GM19239 (cell line): ENCODE data around the gene PLSCR2.
"Not testable (repeated sequence)": the region's sequence is repeated elsewhere in the genome, so short reads cannot be mapped to it uniquely, and the experiment has no call there.

Source experiments
- DNase-seq: peaks from one replicate; pipeline ENCODE4 v3.0.0; 2011; ENCODE audit warnings: low spot score; ENCODE audit not compliant: insufficient read length
- FAIRE-seq: peaks from 2 replicates; lab custom pipeline; 2011; peaks lifted over from hg19 to GRCh38; lab: Jason Lieb, UNC

The PLSCR2 gene

DNA sequence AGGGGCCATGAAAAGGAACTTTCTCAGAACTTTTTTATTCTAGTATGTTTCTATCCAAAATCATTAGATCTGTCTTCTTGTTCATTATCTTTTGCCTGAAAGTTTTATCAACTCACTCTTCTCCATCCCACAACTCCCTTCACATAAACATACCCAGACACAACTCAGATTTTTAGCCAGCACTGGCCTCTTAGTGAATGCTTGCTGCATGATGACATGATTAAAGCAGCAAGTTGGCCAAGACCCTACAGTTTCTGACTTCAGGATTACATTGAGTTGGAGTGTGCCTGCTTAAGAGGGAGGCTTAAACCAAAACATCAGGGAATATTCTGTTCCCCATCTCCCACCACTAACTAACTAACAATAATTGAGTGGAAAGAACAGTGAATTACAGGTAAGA, 38.1 kb downstream of the PLSCR2 start:
- DNase-seq = no peak
- no peak for FAIRE-seq

DNA sequence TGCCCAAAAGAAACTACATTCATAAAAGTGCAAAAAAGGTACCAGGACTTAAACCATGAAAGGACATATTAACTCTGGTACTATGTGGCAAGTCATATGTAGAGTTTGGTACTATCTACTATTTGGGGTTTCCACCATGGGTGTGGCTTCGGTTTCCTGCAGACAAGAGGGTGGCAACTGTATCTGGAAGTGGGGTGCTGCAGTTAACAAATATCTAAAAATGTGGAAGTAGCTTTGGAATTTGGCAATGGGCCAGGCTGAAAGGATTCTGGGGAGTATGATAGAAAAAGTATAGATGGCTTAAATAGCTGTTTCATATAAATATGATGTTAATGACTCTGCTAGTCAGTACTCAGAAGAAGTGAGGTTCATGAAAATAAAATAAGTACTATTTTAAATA, 44.0 kb downstream of the PLSCR2 start:
- DNase-seq (no peak), FAIRE-seq (no peak)

GRCh38 chr3:146421819-146422759, 47.3 kb downstream of the PLSCR2 start:
- no peak for FAIRE-seq
- no peak for DNase-seq

- no peak for DNase-seq
- FAIRE-seq = no peak
Measured at GRCh38 chr3:146416366-146416765, 53.0 kb downstream of the PLSCR2 start.

GRCh38 chr3:146414010-146414409, 55.4 kb downstream of the PLSCR2 start:
- FAIRE-seq = no peak
- DNase-seq = no peak

- FAIRE-seq, DNase-seq: not testable (repeated sequence)
Measured at GRCh38 chr3:146412711-146413110, 56.6 kb downstream of the PLSCR2 start.

GRCh38 chr3:146407956-146408355, 61.4 kb downstream of the PLSCR2 start:
- no peak for FAIRE-seq
- DNase-seq = no peak

GRCh38 chr3:146404436-146404835, 64.9 kb downstream of the PLSCR2 start:
- DNase-seq (no peak), FAIRE-seq (no peak)

GRCh38 chr3:146403792-146404191, 65.6 kb downstream of the PLSCR2 start:
- FAIRE-seq (no peak), DNase-seq (no peak)

DNA sequence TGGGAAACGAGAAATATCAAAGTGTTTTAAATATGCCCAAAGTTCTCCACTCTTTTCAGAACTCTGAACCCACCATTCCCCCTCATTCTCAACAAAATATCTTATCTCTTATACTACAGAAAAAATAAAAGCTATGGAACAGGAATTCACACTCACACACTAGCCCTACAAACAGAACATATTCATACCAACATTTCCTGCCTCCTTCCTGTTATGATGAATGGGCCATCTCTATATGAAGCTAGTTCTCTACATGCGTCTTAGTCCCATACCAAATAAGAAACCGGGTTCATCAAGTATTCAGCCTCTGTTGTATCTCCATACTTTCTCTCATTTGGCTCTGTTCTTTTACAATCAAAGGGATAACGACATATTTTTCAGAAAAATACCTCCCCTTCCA, 72.6 kb downstream of the PLSCR2 start:
- DNase-seq (no peak), FAIRE-seq (no peak)

DNA sequence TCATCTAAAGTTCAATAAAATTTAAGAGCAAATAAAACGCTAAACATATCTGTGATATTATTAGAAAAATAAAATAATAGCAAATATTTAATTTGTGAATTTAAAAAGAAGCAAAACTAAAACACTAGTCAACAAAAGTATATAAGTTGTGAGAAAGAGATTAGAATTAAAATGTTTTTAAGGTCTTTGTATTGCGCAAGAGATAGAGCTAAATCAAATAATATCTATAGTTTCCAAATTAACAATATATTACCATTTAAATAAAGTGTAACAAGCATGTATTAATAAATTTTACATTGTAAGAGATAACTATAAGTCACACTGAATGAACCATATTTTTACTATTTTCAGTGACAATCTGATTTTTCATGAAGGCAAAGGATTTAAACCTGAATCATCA, 74.2 kb downstream of the PLSCR2 start:
- DNase-seq (no peak), FAIRE-seq (no peak)

GRCh38 chr3:146390957-146391356, 78.4 kb downstream of the PLSCR2 start:
- DNase-seq (no peak), FAIRE-seq (no peak)

- FAIRE-seq = no peak
Measured at GRCh38 chr3:146390006-146390772, 79.2 kb downstream of the PLSCR2 start.

DNA sequence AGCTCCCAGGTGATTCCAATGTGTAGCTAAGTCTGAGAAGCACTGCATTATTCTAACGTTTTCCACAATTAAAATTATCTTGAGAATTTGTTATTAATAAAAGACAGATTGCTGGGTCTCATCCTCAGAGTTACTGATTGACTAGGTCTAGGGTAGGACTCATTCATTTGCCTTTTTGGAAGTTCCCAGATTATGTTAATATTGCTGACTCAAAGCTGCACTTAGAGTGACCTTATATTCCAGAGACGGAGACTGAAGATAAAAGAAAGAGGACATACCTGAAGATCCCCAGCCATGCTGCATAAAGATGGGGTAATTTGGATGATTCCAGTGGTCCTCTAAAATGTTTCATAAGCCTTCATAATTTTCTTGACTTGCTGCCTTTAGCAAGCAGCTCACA, 81.8 kb downstream of the PLSCR2 start:
- no peak for DNase-seq
- FAIRE-seq = no peak

More at GRCh38 chr3:146390006-146390772, 79.2 kb downstream of the PLSCR2 start:
- DNase-seq = no peak

- FAIRE-seq = no peak
- DNase-seq = no peak
Measured at GRCh38 chr3:146386936-146387335, 82.4 kb downstream of the PLSCR2 start.

DNA sequence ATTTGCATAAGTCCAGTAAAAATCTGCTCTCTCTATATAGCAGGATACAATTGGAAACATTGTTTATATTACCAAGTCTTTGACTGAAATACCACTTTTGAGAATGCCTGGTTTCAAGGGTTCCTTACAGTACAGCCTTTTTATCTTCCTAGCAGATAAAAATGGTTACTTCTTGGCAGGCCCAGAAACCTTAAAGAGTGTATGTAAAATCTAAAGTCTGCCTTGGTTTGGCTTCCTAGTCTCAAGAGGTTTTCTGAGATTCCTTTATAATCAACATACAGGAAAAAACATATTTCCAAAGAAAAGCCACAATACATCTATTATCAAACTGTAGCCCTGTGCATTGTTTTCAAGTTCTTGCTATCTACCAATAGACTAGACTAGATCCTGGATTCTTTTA, 84.6 kb downstream of the PLSCR2 start:
- FAIRE-seq = no peak

More for the DNA sequence above, 84.6 kb downstream of the PLSCR2 start:
- no peak for DNase-seq
